ENCODE measurements around the gene ARHGEF28.

The ARHGEF28 gene

GRCh38 chr5:73986729-73987128, 360.7 kb downstream of the ARHGEF28 start:
- DNase-seq (ENCODE audit: low read depth in 2 of 3, low spot score in 1 of 3), result no peak

GRCh38 chr5:73987915-73988314, 361.9 kb downstream of the ARHGEF28 start:
- no peak for DNase-seq (ENCODE audit: low read depth in 2 of 3, low spot score in 1 of 3)

- no peak for DNase-seq (ENCODE audit: low read depth in 2 of 3, low spot score in 1 of 3)
Measured at GRCh38 chr5:73989956-73990355, 364.0 kb downstream of the ARHGEF28 start.
